HG02763 (cell line): ENCODE results near the gene MARCKSL1.
"Not testable (repeated sequence)": the region's sequence is repeated elsewhere in the genome, so short reads cannot be mapped to it uniquely, and the experiment has no call there.

Experiments
- ATAC-seq: cut with Tn5 transposase; IDR thresholded peaks from one replicate; pipeline ENCODE4 v1.9.1; 2021; ENCODE audit warnings: mild to moderate bottlenecking, moderate library complexity; ENCODE audit not compliant: unreplicated experiment

Gene MARCKSL1

DNA sequence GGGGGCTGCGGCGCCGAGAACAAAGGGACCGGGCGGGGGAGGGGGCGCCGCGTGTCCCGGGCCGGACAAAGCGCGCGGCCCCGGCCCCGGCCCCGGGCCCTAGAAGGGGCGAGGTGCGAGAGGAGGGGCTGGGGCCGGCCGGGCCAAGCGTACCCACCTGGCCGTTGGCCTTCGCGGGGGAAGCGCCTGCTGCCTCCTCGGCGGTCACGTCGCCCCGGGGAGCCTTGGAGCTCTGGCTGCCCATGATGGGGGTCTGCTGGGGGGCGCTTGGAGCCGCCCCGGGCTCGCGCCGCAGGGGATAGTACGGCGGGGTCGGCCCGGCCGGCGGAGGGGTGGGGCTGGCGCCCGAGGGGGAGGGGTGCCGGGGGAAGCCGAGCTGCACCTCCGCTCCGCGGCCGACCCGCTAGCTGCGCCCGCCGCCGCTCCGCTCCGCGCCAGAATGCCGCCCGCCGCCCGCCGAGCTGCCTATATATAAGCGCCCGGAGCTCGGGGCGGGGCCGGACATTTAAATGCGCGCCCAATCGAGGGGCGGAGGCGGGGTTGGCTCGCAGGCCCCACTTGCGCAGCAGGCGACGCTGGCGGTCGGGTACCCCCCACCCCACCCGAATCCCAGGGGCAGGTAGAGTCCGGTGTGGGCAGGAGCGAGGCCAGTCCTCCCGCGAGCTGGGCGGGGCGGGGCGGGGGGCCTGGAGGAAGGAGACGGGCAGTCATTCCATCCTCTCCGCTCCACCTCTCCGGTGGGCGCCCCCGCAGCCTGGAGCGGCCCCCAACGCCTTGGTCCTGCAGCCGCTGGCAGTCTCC, at the start of gene MARCKSL1:
MARCKSL1 (minus strand) TSS at position 444 of the 801 bp plus-strand sequence; CDS start at position 244, 200 bp downstream.
- peak; percentile 41 for ATAC-seq

DNA sequence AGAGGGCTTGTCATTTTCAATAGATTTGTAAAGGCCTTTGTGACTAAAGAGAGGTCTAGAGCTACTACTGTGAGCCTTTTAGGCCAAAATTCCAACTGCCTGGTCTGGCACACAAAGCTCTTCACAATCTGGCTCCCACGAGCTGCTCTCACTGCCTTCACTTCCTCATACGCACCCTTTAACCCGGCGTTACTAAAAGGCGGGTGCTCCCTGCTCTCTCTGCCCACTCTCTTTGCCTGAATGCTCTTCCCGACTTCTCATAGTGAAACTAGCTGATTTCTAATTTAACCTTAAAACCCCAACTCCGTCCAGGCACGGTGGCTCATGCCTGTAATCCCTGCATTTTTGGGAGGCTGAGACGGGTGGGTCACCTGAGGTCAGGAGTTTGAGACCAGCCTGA, 44.0 kb upstream of the MARCKSL1 start:
- ATAC-seq: no peak

DNA sequence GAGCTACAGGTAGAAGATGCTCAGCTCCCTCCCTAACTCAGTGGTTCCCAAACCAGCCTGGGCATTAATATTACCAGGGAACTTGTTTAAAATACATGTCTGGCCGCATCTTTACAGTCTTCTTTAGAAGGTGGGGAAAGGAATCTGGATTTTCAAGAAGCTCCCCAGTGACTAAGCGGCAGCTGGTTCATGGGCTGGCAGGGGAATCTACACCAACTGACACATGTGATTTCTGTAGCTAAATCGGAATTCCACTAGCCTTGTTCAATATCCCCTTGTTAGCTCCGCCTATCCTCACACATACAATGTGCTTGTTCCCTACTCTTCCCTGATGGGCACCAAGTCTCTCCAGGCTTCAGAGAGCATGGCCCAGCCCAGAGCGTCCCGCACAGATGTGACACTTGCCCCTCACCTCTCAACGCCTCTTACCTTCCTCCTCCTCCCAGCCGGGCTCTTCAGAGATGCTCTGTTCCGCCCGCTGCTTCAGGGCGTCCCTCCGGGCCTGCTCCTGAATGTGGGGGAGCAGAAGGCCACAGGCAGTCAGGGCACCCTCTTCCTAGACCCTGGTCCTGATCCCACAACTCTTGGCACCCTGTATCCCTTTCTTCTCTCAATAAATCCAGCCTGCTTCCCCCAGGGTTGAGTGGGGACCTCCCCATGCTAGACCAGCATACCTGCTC, 41.6 kb upstream of the MARCKSL1 start:
- ATAC-seq: no peak

DNA sequence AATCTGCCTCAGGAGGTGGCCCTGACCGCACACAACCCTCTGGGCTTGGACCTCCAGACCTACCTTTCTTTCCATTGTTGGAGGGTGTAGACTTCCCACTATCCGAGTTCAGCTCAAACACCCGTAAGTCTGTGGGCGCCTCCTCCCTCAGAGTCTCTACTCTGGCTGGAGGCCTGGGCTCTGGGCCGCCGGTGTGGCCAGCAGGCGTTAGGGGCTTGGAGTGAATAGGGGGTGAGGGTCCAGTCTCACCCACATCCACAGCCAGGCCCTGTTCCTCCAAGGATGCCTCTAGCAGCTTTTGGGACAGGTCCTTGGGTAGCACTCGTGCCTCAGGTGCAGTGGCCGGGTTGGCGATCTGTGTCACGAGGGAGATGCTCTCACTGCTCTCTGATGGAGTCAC, 40.2 kb upstream of the MARCKSL1 start:
- no peak for ATAC-seq

GRCh38 chr1:32373996-32374592, 38.1 kb upstream of the MARCKSL1 start:
- no peak for ATAC-seq

DNA sequence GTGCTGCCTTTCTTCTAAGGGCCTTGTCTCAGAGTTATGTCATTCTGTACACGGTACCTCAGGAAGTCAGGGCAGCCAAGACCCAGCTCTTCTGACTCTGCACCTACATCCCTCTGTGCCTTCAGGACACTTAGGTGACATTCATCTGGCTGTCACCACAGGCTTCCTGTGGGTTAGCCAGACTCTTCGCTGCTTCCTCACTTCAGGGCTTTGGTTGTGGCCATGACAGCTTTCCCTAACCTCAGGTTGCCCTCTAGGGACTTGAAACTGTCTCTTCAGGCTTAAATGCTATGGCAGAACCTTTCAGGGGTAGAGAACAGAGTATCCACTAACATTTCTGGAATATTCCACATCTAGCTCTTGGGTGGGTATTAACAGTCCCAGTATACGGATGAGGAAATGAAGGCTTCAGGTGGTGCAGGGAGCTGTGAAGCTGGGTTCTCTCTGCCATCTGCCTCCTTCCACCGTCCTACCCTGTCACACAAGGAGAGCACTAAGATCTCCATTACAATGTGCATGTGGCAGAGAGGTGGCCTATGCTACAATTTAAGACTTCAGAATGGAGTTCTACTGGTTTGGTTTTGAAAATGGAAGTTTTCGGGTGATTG, 36.2 kb upstream of the MARCKSL1 start:
- ATAC-seq: no peak

DNA sequence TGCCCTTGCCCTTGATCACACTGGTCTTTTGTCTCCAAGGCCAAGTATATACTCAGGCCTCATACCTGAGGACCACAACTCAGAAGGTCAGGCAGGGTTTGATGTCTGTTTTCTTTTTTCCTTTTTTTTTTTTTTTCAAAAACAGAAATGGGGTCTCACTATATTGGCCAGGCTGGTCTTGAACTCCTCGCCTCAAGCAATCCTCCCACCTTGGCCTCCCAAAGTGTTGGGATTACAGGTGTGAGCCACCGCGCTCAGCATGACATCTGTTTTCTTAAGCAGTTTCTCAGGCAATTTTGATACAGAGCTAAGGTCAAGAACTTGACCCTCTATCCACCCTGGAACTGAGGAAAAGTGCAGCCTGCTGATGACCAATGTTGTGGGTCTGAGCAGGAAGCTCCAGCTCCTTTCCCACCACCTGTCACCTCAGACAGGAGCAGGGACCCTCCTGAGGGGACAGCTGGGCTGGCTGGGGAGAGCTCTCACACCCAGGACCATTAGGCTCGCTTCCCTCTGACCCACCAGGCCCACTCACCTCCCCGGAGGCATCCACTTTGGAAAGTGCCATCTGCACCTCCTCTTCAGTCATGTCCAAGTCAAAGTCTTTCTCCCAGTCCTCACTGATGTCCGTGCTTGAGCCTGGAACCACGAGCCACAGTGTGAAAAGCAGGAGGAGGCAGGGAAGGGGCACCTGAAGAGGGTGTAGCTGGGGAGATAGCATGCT, 32.0 kb upstream of the MARCKSL1 start:
- ATAC-seq: no peak

GRCh38 chr1:32365445-32365844, 29.4 kb upstream of the MARCKSL1 start:
- ATAC-seq: no peak

- no peak for ATAC-seq
Observed at GRCh38 chr1:32364836-32365235, 28.8 kb upstream of the MARCKSL1 start.

DNA sequence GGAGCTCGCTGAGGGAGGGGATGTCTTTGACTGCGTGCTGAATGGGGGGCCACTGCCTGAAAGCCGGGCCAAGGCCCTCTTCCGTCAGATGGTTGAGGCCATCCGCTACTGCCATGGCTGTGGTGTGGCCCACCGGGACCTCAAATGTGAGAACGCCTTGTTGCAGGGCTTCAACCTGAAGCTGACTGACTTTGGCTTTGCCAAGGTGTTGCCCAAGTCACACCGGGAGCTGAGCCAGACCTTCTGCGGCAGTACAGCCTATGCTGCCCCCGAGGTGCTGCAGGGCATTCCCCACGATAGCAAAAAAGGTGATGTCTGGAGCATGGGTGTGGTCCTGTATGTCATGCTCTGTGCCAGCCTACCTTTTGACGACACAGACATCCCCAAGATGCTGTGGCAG, 27.7 kb upstream of the MARCKSL1 start:
- no peak for ATAC-seq

DNA sequence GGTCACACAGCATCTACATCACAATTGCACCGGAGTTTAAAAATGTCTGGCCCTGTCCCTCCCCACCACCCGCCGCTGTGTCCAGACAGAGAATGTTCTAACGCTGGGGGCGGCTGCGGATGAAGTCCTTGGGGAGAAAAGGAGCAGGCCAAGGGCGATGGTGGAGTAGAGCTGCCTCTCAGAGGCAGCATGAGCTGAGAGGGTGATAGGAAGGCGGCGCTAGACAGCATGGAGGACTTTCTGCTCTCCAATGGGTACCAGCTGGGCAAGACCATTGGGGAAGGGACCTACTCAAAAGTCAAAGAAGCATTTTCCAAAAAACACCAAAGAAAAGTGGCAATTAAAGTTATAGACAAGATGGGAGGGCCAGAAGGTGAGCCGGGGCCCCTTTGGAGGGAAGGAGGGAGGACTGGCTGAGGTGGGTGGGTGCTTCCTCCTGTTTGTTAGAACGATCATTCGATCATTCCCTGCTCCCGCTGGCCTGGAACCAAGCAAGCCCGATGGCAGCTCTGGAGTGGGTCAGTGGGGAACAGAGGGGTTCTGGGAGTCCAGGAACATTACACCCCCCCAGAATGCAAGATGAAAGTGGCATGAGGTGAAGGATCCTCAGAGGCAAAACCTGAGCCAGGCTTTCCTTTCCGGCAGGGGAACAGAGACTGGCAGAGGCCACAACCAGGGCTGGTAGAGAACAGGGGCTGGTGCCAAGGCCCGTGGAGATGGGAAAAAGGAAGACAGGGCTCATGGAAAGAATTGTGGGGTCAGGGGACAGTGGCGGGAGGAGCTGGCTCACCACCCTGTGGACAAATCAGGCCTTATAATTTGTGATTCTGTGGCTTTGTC, 26.7 kb upstream of the MARCKSL1 start, which contains the start of the genes FAM229A and TSSK3:
FAM229A (minus strand) TSS at position 12 of the 840 bp plus-strand sequence. CDS start 394 bp downstream, outside the sequence.
TSSK3 (plus strand) TSS at position 66 of the 840 bp plus-strand sequence; CDS start at position 229, 163 bp downstream.
- ATAC-seq: no peak

DNA sequence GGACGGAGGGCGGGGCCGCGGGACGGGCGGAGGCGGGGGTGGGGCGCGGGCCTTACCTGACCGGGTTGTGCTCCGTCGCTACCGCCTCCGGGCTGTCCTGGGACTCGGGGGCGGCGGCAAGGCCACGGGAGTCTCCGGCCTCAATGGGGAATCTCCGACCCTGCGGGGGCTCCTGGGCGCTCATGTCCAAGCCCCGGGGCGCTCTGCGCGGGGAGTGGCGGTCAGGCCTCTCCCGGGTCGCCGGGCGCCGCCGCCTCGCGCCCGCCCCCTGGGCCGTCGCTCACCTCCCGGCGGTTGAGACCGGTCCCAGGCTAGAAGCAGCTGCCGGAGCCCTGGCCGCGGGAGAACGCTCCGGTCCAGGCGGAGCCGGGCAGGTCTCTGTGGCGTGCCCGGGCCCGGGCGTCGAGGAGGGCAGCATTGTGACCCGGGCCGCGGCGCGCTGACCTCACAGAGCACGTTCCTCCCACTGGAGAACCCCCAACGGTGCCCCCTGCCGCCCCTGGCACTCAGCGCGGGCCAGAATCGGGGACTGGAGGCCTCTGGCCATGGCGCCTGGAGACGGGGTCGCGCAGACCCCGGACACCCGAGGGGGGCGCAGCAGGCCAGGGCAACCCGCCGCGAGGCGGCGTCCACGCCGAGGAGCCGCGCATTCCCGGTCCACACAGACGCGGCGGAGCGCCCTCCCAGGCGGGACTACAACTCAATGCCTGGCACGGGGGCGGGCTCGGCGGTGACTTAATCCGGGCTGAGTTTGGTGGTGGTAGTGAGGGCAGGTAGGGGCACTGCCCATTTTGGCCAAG, 25.8 kb upstream of the MARCKSL1 start:
- no peak for ATAC-seq

DNA sequence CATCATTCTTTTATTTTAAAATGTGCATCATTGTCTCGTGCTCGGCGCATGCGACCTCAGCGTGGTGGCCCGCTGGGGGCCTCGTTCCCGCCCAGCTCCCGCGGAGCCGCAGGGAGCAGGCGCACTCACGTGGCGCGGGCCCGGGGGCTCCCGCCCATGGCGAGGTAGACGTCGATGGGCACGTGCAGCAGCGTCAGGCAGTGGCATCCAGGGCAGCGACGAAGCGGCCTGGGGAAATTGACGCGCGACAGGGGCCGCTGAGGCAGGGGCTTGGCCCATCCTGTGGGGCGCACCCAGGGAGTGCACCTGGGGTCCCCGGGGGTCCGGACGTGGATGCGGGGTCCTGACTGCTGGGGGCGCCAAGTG, 25.3 kb upstream of the MARCKSL1 start:
- ATAC-seq: no peak

DNA sequence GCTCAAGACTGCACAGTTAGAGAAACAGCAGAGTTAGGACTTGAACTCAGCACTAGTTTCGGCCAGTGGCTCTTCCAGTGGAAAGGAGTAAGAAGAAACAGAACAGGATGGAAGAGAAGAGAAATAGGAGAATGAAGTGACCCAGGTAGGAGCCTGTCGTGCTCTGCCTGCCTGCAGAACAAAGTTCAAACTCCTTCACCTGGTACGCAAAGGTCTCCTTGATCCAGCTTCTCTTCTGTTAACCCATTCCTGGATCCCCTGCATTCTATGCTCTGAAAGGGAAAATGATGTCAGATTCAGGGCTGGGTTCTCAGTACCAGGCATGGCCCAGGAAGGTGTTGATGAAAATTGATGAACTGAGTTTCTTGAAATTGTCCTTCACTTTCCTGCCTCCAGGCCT, 22.4 kb upstream of the MARCKSL1 start:
- ATAC-seq: no peak

DNA sequence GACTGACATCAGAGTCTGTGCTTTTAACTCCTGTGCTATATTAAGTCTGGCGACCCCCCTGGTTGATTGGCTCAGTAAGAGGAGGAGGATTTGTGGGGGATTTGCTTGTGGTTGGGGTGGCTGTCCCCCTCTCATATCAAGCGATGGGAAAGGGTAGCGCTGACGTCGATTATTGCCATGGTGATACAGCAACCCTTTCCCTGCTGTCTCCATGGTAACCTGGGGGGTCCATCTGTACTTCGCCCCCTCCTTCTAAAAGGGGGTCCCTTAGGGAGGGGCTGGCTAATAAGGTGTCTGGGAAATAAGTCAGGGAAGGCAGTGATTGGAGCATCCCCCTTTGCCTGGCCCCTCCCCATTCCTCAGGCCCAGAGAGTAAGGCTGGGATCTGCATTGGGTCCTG, 21.6 kb upstream of the MARCKSL1 start:
- no peak for ATAC-seq

- ATAC-seq: no peak
Observed at GRCh38 chr1:32356478-32356877, 20.4 kb upstream of the MARCKSL1 start.

DNA sequence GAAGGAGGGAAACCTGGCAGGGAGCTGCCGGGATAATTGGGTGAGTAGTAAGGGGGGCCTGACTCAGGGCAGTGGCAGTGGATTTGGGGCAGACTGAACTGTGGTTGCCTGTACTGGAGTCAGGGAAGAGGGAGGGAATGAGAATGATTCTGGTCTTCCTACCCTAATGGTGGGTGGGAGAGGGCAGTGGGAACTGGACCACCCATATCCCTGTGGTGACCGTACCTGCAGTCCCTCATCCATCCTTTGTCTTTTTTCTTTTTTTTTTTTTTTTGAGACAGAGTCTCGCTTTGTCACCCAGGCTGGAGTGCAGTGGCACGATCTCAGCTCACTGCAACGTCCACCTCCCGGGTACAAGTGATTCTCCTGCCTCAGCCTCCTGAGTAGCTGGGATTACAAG, 19.7 kb upstream of the MARCKSL1 start:
- ATAC-seq: not testable (repeated sequence)

- no peak for ATAC-seq
Observed at GRCh38 chr1:32353886-32354570, 18.0 kb upstream of the MARCKSL1 start.
